Measurements from ENCODE around the gene CHI3L1.

Gene CHI3L1

DNA sequence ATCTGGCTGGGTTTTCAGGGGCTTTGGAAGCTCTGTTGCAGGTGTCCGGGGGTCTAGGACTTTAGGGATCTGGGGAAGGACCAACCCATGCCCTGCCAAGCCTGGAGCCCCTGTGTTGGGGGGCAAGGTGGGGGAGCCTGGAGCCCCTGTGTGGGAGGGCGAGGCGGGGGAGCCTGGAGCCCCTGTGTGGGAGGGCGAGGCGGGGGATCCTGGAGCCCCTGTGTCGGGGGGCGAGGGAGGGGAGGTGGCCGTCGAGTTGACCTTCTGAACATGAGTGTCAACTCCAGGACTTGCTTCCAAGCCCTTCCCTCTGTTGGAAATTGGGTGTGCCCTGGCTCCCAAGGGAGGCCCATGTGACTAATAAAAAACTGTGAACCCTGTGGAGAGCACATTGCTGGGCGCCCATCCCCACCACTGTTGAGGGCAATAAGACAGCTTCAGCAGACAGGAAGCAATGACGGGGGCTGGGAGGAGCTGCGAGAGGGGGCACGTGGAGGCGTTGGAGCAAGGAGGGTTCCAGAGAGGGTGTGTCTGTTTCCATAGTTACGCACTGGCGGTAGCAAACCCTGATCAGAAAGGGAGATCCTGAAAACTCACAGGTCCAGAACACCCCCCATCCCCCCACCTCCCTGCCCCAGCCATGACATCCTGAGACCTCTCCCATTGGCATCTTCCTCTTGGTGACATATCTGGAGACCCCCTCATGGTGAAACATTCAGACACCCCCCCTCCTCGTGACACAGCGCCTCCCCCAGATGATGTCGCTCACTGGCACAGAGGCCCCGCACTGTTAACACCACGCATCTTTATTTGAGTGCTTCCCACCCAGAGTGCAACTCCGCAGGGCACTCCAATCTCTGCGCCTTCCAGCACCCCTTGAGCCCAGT is 19.2 kb downstream of the CHI3L1 start:
- peak; percentile 15 for DNase-seq

DNA sequence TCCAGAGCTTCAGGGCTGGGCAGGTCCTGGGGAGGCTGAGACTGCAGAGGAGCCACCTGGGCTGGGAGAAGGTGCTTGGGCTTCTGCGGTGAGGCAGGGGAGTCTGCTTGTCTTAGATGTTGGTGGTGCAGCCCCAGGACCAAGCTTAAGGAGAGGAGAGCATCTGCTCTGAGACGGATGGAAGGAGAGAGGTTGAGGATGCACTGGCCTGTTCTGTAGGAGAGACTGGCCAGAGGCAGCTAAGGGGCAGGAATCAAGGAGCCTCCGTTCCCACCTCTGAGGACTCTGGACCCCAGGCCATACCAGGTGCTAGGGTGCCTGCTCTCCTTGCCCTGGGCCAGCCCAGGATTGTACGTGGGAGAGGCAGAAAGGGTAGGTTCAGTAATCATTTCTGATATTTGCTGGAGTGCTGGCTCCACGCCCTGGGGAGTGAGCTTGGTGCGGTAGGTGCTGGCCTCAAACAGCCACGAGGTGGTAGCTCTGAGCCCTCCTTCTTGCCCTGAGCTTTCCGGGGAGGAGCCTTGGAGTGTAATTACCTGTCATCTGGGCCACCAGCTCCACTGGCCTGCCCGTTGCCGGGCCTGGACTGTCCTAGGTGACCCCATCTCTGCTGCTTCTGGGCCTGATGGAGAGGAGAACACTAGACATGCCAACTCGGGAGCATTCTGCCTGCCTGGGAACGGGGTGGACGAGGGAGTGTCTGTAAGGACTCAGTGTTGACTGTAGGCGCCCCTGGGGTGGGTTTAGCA is 20.1 kb downstream of the CHI3L1 start:
- DNase-seq = peak; percentile 49

DNA sequence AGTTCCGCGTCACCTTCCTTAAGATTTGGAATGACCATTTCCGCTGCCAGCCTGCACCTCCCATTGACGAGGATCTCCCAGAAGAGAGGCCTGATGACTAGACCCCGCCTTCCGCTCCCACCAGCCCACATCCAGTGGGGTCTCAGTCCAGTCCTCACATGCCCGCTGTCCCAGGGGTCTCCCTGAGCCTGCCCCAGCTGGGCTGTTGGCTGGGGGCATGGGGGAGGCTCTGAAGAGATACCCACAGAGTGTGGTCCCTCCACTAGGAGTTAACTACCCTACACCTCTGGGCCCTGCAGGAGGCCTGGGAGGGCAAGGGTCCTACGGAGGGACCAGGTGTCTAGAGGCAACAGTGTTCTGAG is 20.7 kb downstream of the CHI3L1 start:
- no peak for DNase-seq

DNA sequence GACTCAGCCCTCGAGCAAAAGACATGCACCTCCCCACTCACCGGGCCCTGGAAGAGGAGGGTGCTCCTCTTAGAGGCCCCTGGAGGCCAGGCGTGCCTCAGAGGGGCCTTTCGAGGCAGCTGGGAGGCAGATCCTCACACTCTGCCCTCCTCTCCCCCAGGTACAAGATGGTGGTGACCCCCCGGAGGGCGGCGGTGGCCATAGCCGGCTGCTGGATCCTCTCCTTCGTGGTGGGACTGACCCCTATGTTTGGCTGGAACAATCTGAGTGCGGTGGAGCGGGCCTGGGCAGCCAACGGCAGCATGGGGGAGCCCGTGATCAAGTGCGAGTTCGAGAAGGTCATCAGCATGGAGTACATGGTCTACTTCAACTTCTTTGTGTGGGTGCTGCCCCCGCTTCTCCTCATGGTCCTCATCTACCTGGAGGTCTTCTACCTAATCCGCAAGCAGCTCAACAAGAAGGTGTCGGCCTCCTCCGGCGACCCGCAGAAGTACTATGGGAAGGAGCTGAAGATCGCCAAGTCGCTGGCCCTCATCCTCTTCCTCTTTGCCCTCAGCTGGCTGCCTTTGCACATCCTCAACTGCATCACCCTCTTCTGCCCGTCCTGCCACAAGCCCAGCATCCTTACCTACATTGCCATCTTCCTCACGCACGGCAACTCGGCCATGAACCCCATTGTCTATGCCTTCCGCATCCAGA is 21.3 kb downstream of the CHI3L1 start:
- no peak for DNase-seq

DNA sequence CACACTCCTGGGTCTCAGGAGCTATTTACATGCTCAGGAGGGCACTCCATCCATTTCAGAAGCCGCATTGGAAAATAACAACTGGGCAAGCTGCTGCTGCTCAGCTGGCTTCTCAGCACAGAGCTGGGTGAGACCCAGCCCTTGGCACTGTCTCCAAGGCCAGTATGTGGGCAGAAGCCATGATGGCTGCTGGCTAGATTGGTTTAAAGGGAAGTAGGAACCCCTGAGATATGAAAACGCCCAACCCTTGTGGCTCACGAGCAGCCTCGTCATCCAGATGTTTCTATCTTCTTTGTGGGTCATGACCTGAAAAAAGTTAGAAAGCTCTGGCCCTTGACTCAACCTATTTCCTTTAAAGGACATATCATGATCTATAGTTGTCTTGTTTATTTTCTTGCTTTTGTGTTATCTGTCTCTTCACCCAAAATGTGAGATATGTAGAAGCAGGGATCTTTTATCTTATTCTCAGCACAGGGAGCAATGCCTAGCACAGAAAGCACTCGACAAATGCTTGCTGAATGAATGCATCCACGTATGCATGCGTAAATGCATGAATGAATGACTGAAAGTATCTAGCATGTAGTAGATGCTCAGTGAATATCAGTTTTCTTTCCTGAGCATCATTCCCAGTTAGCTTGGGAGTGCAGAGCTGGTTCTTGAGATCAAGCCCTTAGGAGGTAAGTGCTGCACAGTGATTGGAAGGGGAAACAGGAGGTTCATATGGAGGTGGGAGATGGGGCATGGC is 22.4 kb downstream of the CHI3L1 start:
- peak; percentile 53 for DNase-seq

DNA sequence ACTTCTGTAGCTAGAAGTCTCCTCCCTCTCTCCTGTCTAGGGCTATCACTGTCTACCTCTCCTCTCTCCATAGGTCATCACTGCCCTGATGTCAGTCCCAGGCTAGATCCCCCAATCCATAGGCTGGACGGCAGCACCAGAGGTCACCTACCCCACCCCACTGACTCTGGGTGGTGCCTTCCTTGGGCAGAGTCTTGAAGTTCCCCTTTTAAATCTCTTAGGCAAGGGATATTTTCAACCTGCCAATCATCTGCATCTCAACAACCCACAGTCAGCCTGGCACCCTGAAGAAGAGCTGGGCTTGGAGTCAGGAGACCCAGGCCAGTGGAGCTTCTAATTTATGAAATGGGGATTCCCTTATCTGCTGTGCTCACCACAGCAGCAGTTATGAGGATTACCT is 24.1 kb downstream of the CHI3L1 start:
- DNase-seq = no peak

DNA sequence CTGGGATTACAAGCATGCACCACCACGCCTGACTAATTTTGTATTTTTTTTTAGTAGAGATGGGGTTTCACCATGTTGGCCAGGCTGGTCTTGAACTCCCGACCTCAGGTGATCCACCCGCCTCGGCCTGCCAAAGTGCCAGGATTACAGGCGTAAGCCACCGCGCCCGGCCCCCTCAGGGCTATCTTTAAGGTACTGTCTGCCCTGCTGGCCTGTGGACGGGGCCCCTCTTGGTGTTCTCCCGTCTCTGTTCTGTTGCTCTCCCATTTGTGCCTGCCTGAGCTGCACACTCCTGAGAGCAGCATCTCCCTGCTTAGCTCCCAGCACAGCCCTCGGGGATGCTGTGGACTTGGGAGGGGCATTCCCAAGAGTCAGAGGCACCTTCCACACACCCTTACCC is 24.8 kb downstream of the CHI3L1 start:
- no peak for DNase-seq

DNA sequence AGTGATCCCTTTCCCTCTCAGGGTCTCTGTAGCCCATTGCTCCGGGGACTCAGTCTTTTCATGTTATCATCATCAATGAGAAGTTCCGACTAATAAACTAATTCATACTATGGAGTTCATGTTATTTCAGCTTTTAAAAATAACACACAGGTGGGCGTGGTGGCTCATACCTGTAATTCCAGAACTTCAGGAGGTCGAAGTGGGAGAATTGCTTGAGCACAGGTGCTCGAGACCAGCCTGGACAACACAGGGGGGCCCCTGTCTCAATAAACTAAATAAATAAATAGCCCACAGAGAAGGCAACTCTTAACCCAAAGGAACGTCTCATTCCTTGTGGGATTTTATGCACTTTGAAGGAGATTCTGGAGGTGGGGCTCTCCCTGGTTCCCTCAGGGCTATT is 25.3 kb downstream of the CHI3L1 start:
- DNase-seq = no peak

DNA sequence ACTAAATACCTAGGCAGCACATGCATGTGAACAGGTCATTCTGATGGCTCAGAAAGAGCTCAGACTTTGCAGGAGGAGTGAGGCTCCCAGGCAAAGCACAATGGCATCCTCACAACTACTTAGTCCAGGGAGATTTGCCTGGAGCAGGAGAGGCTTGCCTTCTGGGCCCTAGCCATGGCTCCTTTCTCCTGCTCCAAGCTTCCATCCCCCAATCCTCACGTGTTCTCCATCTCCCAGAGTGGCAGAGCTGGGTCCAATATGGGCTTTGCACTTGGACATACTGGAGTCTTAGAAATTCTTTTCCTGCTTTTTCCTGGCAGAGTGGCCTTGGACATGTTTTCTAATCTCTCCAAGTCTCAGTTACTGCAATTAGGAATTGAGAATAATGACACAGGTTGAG is 26.7 kb downstream of the CHI3L1 start:
- no peak for DNase-seq

DNA sequence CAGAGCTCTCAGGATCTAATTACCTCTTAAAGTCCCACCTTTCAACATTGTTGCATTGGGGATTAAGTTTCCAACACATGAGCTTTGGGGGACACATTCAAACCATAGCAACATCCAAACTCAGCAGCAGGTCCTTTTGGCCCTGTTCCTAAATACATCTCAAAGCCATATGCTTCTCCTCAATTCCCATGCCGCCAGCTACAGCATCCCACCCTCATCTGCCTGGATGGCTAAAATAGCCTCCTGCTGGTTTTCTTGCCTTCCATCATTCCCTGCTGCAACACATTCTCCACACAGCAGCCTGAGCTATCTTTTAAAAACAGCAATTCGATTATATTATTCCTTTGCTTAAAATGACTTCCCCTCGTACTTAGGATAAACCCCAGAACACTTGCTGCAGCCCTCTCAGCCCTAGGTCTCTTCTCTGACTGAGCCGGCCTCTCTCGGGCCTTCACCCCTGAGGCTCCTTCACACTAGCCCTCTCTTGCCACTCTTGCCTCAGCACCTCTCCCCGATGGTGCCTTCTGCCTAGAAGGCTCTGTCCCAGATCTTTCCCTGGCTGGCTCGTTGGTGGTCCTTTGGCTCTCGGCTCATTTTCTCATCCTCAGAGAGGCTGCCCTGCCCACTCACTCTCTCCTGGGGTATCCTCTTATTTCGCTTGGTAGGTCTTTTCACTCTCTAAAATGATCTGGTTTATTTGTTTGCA is 27.4 kb downstream of the CHI3L1 start:
- no peak for DNase-seq

DNA sequence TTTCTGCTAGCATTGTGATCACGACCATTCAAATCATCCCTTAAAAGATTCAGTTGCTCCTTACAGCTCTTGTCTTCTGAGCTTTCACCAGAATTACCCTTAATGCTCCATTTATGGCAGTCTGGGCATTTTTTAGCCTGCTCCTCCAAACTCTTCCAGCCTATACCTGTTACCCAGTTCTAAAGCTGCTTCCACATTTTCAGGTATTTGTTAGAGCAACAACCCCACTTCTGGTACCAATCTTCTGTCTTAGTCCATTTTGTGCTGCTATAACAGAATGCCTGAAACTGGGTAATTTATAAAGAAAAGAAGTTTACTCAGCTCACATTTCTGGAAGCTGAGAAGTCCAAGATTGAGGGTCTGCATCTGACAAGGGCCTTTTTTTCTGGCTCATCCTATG is 28.1 kb downstream of the CHI3L1 start:
- no peak for DNase-seq

DNA sequence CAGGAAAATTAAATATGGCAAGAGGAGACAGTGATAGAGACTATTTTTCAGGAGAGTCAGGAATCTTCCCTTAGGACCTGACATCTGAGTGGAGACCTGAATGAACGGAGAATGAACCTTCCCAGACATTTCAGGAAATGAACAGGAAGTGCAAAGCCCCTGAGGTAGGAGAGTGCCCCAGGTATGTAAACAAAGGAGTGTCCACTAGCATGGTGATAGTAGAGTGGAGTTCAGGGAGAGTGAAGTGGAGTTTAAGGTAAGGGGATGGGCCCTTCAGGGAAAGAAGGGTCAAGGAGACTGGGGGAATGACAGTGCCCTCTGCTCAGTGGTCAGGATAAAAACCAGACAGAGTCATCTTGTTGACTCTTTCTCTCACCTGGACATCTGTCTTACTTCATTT is 30.2 kb downstream of the CHI3L1 start:
- DNase-seq = no peak

DNA sequence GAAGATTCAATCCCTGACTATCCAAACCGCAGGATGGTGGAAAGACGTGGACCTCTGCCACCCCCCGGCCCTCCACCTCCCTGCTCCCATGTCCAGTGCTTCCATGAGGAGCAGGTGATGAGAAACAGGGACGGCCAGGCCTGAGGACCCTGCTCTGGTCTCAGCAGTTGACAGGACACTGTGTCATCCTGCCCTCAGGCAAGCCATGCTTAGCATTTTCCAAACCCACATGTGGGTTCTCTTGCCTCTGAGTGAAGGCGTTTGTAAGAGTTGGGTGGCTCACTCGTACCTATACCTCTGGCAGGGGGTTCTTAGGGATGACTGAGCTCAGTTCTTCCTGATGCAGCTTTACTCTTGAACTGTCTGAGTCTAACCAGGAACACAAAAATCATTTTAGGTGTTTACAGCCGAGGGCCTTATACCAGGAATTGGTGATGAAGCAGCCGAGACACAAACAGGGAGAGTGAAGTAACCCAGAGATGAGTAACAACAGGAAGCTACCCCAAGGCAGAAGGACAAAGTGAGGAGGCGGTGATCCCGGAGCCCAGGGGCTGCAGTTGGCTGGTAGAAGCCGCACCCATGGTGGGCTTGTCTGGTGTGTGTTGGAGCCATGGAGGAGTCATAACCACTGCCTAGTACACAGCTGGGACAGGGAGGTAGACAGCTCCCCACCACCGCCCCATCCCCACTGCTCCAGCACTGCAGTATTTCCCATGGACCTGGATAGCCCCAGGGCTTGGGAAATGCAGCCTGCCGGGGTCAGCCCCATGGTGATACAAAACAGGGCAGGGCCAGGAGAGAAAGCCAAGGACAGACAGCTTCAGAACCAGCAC is 32.3 kb downstream of the CHI3L1 start:
- no peak for DNase-seq

DNA sequence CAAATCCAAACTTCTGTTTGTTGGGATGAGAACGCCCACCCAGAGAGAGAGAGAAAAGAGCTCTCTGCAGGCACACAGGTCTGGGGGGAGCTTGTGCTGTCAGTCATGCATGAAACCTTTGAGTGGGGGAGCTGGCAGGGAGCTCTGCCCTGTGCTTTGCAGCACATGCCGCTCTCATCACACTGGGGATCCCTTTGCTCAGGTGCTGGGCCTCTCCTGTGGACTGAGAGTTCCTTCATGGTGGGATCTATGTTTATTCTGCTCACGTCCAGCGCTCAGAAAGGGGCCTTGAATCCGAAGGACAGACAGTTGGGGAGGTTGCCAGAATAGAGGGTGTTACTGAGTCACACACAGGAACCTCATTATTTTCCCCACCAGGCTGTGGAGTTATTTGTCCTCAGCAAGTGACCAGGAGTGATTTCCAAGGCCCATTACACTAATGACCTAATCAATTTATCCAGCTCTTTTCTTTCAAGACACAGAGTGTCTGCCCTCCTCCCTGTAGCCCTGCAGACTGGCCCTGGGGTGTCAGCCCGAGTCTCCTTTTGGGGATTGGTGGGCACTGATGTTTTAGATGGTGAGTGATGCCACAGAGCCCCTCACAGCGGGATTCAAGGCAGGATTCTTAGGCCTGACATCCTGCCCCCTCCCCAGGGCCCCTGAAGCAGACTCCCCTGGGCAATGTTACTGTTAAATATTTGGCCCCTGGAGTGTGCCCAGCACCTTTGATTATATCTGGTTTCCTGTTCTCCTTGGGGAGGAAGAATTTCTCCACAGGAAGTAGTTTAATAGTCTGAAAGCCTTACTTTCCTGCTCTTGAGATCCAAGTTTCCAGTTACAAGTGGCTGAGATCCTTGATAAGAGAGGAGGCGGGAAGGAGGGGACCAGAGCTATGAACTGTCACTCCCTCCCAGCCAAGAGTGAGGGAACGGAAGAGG is 33.2 kb downstream of the CHI3L1 start:
- no peak for DNase-seq

DNA sequence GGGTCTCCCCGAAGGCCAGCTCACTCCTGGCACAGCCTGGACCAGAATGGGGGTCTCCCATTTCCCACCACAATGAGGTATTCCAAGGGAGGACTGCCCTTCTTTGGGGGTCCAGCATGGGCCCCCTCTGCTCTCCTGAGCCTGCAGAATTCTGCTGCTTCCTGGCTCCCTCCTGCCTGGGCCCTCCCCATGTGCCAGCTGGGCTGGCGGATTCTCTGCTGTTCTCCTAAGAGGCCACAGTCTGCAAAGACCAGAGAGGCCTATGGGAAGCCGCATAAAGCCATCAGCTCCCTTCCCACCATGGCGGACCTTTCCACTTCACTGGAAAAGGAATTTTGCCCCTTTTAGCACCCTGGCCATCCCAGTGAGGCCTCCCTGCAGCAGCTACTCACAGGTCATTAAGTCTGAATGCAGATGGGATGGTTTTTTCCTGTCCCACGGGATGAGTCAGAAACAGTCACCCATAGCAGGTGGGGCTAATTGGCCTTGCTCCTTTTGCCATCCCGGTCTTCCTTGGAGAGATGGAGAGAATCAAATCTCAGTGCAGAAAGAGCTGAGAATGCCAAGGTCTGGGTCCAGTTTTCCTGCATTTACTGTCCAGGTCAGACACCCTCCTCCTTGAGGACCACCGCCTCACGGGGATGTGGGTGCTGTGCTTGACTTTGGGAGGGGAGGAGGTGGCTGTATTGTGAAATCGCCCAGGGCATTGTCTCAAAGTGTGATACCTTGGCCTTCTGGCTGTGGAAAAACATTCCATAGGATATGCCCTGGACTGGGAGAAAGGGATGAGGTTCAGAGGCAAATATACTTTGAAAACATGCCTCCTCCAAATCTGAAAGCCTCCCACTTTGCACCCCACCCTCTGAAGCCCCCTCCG is 34.1 kb downstream of the CHI3L1 start:
- no peak for DNase-seq

DNA sequence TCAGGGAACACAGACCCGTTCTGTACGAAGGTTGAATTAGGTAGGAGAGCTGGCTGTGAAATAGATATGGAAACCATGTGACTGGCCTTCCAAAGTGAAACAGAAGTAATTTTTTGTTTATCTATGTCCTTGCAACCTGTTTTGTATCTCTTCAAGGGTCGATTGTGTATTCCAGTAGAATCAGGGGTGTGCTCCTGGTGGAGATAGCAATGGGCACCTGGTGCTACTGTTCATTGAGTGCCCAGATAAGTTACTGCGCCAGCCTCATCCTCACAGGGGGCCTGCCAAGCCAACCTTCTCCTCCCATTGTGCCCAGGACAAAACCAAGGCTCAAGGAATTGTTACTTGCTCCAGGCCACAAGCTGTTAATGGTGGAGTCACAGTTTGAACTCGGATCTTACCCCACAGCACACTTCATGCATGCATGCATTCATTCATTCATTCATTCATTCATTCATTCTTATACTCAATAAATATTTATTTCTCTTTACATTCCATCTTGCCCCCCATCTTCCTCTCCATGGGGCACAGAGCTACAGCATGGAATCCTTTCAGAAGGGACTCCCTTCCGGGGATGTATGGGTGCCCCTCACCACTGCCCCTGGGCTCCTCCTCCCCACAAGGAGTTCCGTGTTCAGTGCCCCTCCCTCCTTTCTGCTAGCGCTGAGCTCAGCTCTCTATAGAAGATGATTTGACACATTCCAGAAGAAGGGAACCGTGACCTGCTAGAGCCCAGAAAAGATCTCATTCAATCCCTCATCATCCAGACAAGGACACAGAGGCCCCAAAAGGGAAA is 34.9 kb downstream of the CHI3L1 start:
- DNase-seq = no peak

DNA sequence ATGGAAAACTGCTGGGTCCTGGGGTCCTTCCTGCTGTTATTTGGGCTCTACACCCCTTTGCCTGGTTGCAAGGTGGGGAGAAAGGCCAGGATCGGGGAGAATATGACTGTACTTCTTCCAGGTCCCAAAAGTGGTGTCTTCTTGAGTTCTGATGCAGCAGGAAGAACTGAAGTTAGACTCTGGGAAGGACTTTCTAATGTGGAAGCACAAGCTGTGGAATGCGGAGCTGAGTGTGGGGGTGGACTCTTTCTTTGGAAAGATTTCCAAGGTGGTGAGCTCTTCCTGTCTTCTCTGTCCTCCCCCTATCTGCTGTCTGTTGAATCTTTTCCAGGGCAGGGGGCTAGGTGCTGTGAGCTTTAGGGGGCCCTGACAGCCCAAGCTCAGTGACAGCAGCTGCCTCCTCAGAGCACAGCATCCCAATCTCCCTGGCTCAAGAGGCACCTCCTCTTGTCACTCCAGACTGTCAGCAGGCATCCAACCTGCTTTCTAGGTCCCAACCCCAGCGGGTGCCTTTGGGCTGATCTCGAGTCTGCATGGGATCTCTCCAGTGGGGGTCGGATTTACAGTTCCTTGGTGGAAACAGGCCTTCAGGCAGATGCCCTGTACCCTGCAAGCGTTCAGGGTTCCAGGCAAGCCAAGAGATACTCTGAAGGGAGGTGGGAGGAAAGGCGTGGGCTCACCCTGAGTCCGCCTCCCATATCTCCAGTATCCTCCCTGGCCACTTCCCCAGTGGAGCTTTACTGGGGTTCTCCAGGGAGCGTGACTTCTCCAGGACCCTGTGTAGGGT is 35.8 kb downstream of the CHI3L1 start:
- DNase-seq = no peak

Measured in hematopoietic multipotent progenitor cell treated with erythropoietin and hydrocortisone succinate and interleukin-3 and kit ligand, for 6 days (in vitro differentiated cells).